Tibial nerve (tissue), 4 donors: ENCODE data around the gene CCDC102B. TPM values are rescaled to one million over a fixed set of nuclear protein-coding genes. Genes with fewer than 3 reads are reported as not detected.

ENCODE experiments used
- DNase-seq, 2 donors: peaks; one replicate each; pipeline ENCODE4 v3.0.0-alpha.2; 2019; ENCODE audit warnings: low spot score in 2 of 2
- H3K27ac ChIP-seq, 4 donors: fragments of 200-600 bp; sonication (generic) in 3 of 4; one replicate each; pipeline ENCODE4 v1.5.1; 2017 to 2019; ENCODE audit warnings: mild to moderate bottlenecking in 1 of 4
- H3K27me3 ChIP-seq, 2 donors: fragments of 200-600 bp; sonication (generic) in 1 of 2; one replicate each; pipeline versions ENCODE4 v1.5.1 to v1.6.0; 2017 to 2019
- H3K36me3 ChIP-seq, 3 donors: fragments of 200-600 bp; sonication (generic); one replicate each; pipeline ENCODE4 v1.5.1; 2018 to 2019
- H3K4me1 ChIP-seq, 4 donors: fragments of 200-600 bp; sonication (generic) in 3 of 4; one replicate each; pipeline ENCODE4 v1.5.1; 2017 to 2019
- H3K4me3 ChIP-seq, 4 donors: fragments of 200-600 bp; sonication (generic) in 3 of 4; one replicate each; pipeline ENCODE4 v1.5.1; 2017 to 2019; ENCODE audit warnings: mild to moderate bottlenecking in 1 of 4, moderate library complexity in 1 of 4
- H3K9me3 ChIP-seq, 4 donors: fragments of 200-600 bp; sonication (generic) in 3 of 4; one replicate each; pipeline ENCODE4 v1.5.1; 2017 to 2019
- CTCF ChIP-seq, 5 experiments: fragments of 200-600 bp in 3 of 5; fragments of 450-650 bp in 2 of 5; sonication (generic) in 3 of 5; IDR thresholded peaks; one replicate each; pipeline ENCODE4 v1.5.1; 2016 to 2019; ENCODE audit warnings: antibody characterized with exemption in 5 of 5, mild to moderate bottlenecking in 3 of 5, moderate library complexity in 2 of 5
- EP300 ChIP-seq, 2 donors: sonication (generic); formaldehyde crosslinking; IDR thresholded peaks; one replicate each; pipeline ENCODE4 v1.6.1; 2017; ENCODE audit warnings: antibody characterized with exemption in 2 of 2, mild to moderate bottlenecking in 1 of 2
- POLR2A ChIP-seq, 2 donors: fragments of 450-650 bp; IDR thresholded peaks; one replicate each; pipeline ENCODE4 v1.6.1; 2017; ENCODE audit warnings: antibody characterized with exemption in 2 of 2, mild to moderate bottlenecking in 2 of 2, moderate library complexity in 2 of 2
- WGBS, 2 donors: methylation state at CpG; one replicate each; pipeline ENCODE4 v1.1.5; 2018; 5-methylcytosine and 5-hydroxymethylcytosine counted together
- total RNA-seq, 4 donors: library from RNA; depleted of rRNA; stranded (reverse); fragments of >200 nt; gene quantifications; one replicate each; pipeline ENCODE4 v1.1.0, GENCODE V29; 2016

Gene CCDC102B
- total RNA-seq, 4 donors from 2014 or later = 5.7 to 27.5 (median 15.3) TPM

DNA sequence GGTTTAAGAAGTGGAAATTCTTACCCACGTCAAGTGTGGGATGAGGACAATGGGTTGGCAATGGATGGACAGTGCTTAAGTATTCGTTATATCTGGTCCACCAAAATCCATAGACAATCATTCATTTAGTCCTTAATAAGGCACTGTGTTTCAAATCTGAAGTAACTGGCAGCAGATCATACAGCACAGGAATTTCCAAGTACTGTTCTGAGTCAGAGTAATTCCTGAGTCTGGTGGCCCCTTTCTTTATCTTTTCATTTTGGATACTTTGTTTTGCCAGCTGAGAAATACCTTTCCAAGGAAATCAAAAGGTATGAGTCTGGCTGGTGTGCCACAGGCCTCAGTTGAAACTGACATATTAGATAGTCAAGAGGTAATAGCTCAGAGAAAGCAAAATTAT, 31.4 kb upstream of the CCDC102B start:
- TF ChIP-seq EP300 (IDR thresholded peaks at IDR 0.05) (no peak), POLR2A (IDR thresholded peaks at IDR 0.05) (no peak), CTCF (IDR thresholded peaks at IDR 0.05) (no peak)
- WGBS, 2 donors = 80 to 82% methylated on average over 2 of the region's 2 CpGs
- peaks cover 0 to 6% (median 0%) of the 10 kb centered on the region in 4 donors for H3K9me3 ChIP-seq

GRCh38 chr18:68769461-68769860, 28.4 kb upstream of the CCDC102B start:
- no peaks in the 10 kb centered on the region for H3K4me1 ChIP-seq
- no peak overlapping the region for H3K4me3 ChIP-seq
- 73 to 74% methylated on average over 3 of the region's 3 CpGs for WGBS, 2 donors
- no peaks in the 10 kb centered on the region for H3K36me3 ChIP-seq
- no peaks in the 10 kb centered on the region for H3K27me3 ChIP-seq
- H3K27ac ChIP-seq = no peak overlapping the region
- peak; percentile 14 to 68 for DNase-seq
- peaks cover 0 to 6% (median 0%) of the 10 kb centered on the region in 4 donors for H3K9me3 ChIP-seq
- TF ChIP-seq CTCF (IDR thresholded peaks at IDR 0.05) (no peak), POLR2A (IDR thresholded peaks at IDR 0.05) (no peak), EP300 (IDR thresholded peaks at IDR 0.05) (peak in 1 of 2 donors; percentile 51)

More for the DNA sequence above, 31.4 kb upstream of the CCDC102B start:
- Histone ChIP-seq H3K36me3 (no peaks in the 10 kb centered on the region), H3K4me3 (no peak overlapping the region), H3K4me1 (peaks cover 0 to 9% (median 0%) of the 10 kb centered on the region in 4 donors), H3K27me3 (no peaks in the 10 kb centered on the region), H3K27ac (no peak overlapping the region)
- no peak for DNase-seq

- no peaks in the 10 kb centered on the region for H3K4me1 ChIP-seq
- 43 to 50% methylated on average over 2 of the region's 2 CpGs for WGBS, 2 donors
- TF ChIP-seq EP300 (IDR thresholded peaks at IDR 0.05) = no peak
- no peak for TF ChIP-seq CTCF (IDR thresholded peaks at IDR 0.05)
- no peak for TF ChIP-seq POLR2A (IDR thresholded peaks at IDR 0.05)
- H3K36me3 ChIP-seq = no peaks in the 10 kb centered on the region
- H3K27ac ChIP-seq = peak overlapping the region in 1 of 4 donors; percentile 36
- H3K4me3 ChIP-seq = peak overlapping the region in 1 of 4 donors; percentile 7
- no peaks in the 10 kb centered on the region for H3K27me3 ChIP-seq
- no peak for DNase-seq
- H3K9me3 ChIP-seq = peaks cover 0 to 6% (median 0%) of the 10 kb centered on the region in 4 donors
Measured at GRCh38 chr18:68772268-68772667, 25.6 kb upstream of the CCDC102B start.

DNA sequence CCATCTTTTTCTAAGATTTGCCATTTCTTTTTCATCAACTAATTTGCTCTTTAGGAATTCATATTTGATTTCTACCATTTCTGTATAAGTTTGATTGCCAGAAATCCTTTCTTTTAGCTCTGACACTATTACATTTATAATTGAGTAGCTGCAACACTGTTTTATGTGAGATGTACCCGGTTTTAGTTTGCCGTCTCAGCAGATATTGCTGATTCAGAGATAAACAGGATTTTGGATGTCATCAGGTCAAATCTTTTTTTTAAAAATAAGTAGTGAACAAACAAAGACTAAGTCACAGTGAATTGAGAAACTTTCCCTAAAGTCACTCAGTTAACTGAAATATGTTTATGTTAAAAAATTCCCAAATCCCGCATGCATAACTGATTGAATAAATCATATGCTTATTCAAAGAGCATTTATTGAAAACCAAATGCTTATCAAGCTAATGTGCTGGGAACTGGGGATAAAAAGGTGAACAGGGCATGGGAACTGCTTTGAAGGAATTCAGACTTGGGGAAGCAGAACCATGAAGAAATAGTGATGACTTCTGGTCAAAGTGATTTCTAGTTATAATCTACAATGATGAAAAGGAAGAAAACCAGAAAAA, 19.5 kb upstream of the CCDC102B start:
- Histone ChIP-seq H3K36me3 (no peaks in the 10 kb centered on the region), H3K4me1 (no peaks in the 10 kb centered on the region), H3K4me3 (no peak overlapping the region), H3K27ac (no peak overlapping the region), H3K27me3 (no peaks in the 10 kb centered on the region), H3K9me3 (no peaks in the 10 kb centered on the region)
- TF ChIP-seq CTCF (IDR thresholded peaks at IDR 0.05) (no peak), POLR2A (IDR thresholded peaks at IDR 0.05) (no peak), EP300 (IDR thresholded peaks at IDR 0.05) (no peak)
- no peak for DNase-seq
- 26 to 41% methylated on average over 3 of the region's 3 CpGs for WGBS, 2 donors

DNA sequence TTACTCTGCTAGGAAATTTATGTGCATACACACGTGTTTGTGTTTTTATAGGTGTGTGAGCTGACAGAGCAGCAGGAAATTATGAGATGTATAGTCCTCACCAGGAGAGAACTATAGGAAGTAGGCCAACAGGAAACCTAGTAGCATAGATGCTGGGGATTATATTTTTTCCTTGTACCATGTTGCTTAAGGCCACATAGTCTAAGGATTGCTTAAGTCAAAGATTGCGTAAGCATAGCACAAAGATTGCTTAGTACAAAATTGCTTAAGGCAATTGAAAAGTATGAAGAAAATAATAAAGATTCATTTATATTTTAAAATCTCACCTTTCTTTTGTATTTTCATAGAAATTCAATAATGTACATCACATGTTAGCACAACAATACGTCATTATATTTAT, 18.7 kb upstream of the CCDC102B start:
- 72% methylated on average over 3 of the region's 3 CpGs for WGBS, 2 donors
- Histone ChIP-seq H3K4me3 (no peak overlapping the region), H3K27ac (no peak overlapping the region), H3K27me3 (no peaks in the 10 kb centered on the region), H3K4me1 (no peaks in the 10 kb centered on the region), H3K9me3 (no peaks in the 10 kb centered on the region), H3K36me3 (no peaks in the 10 kb centered on the region)
- TF ChIP-seq CTCF (IDR thresholded peaks at IDR 0.05) (no peak), EP300 (IDR thresholded peaks at IDR 0.05) (peak in 1 of 2 donors; percentile 60), POLR2A (IDR thresholded peaks at IDR 0.05) (no peak)
- DNase-seq = no peak
